ENCODE data around the gene F2RL1. TPM values are rescaled to one million over a fixed set of nuclear protein-coding genes. Genes with fewer than 3 reads are reported as not detected.
"Not testable (repeated sequence)": the region's sequence is repeated elsewhere in the genome, so short reads cannot be mapped to it uniquely, and the experiment has no call there.

Gene F2RL1
- total RNA-seq, 1 donor from 2014 or later, result 25.5 TPM

DNA sequence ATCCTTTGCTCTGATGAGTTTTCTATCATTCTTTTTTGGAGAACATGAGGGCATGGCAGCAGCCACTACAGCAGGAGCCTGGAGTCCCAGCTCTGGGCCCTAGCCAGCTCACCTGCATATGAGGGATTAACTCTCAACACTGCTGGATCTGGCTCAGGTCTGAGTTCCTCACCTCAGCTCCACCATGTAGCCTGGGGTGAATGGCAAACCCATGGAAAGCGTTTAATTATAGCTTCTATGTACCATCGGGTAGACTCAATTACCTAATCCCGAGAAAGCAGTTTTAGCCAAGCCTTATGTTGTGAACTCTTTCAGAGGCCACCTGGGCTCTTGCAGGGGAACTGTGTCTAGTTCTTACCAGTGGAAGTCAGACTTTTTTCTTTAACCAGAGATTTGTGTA, 27.1 kb downstream of the F2RL1 start:
- H3K27me3 ChIP-seq (ENCODE audit: control insufficient read depth, insufficient read depth, low read length), result no peaks in the 10 kb centered on the region
- H3K36me3 ChIP-seq (ENCODE audit: control insufficient read depth, insufficient read depth, low read length), result no peaks in the 10 kb centered on the region
- TF ChIP-seq, protein P1, sequence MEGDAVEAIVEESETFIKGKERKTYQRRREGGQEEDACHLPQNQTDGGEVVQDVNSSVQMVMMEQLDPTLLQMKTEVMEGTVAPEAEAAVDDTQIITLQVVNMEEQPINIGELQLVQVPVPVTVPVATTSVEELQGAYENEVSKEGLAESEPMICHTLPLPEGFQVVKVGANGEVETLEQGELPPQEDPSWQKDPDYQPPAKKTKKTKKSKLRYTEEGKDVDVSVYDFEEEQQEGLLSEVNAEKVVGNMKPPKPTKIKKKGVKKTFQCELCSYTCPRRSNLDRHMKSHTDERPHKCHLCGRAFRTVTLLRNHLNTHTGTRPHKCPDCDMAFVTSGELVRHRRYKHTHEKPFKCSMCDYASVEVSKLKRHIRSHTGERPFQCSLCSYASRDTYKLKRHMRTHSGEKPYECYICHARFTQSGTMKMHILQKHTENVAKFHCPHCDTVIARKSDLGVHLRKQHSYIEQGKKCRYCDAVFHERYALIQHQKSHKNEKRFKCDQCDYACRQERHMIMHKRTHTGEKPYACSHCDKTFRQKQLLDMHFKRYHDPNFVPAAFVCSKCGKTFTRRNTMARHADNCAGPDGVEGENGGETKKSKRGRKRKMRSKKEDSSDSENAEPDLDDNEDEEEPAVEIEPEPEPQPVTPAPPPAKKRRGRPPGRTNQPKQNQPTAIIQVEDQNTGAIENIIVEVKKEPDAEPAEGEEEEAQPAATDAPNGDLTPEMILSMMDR (IDR thresholded peaks at IDR 0.05; ENCODE audit: insufficient read depth, low read length, severe bottlenecking), result no peak
- FAIRE-seq (no peak), DNase-seq (ENCODE audit: low read depth) (no peak)
- H3K4me3 ChIP-seq (ENCODE audit: low read depth, low read length), result no peak overlapping the region

DNA sequence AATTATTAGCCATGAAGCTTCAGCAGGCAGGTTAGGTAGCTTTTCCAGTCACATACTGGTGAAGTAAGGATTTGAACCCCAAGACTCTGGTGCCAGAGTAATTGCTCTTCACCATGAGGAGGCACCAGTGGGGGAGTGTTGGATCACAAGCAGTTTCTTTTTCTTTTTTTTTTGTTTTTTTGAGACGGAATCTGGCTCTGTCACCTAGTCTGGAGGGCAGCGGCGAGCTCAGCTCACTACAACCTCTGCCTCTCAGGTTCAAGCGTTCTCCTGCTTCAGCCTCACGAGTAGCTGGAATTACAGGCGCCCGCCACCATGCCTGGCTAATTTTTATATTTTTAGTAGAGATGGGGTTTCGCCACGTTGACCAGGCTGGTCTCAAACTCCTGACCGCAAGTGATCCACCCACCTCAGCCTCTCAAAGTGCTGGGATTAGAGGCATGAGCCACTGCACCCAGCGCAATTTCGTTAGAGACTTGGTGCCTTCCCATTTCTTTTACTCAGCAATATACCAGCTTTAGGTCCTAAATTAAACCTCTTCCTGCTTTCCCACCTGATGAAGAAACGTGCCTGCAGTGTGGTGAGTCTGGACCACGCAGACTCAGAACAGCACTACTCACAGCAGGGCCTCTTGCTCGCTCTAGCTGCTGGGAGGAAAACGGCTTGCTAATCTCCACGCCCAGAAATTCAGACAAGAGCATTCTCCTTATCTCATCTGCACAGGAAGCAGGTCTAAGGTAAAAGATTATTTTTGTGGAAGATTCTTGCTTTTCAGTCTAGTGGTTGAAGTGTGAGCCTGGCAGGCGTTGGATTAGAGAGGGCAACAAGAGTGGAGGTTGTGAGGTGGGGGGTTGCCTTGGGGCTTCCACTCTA, 30.8 kb downstream of the F2RL1 start, which contains the start of gene S100Z:
S100Z (plus strand) TSS at position 596 of the 873 bp plus-strand sequence. CDS start 25,346 bp downstream, outside the sequence.
- Histone ChIP-seq H3K4me3 (ENCODE audit: low read depth, low read length) (no peak within 1 kb of the TSS), H3K36me3 (ENCODE audit: control insufficient read depth, insufficient read depth, low read length) (no peaks in the 10 kb centered on the region), H3K27me3 (ENCODE audit: control insufficient read depth, insufficient read depth, low read length) (no peaks in the 10 kb centered on the region)
- no peak for FAIRE-seq
- TF ChIP-seq, protein P1 (IDR thresholded peaks at IDR 0.05; ENCODE audit: insufficient read depth, low read length, severe bottlenecking), result no peak
- no peak for DNase-seq (ENCODE audit: low read depth)

DNA sequence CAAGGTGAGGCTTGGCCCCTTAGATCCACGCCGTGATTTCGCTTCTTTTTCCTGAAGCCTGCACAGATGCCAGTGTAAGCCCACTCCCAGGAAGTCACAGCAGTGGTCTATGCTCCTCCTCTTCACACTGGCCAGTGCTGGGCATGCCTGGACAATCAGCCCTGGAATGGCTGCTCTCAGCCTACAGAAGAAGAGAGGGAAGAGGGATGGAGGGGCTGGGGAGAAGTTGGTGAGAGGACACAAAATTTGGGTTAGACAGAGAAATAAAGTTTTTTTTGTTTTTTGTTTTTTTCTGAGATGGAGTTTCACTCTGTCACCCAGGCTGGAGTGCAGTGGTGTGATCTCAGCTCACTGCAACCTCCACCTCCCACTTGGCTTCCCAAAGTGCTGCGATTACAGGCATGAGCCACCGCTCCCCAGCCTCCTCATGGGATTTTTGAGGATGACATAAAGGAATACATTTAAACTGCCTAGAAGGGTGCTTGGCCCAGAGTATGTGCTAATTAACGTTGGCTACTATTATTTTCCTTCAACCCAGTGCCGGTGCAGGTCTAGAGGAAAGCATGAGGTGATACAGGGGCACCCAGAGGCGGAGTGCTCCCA, 31.8 kb downstream of the F2RL1 start:
- TF ChIP-seq, protein P1 (IDR thresholded peaks at IDR 0.05; ENCODE audit: insufficient read depth, low read length, severe bottlenecking), result no peak
- no peak for DNase-seq (ENCODE audit: low read depth)
- Histone ChIP-seq H3K27me3 (ENCODE audit: control insufficient read depth, insufficient read depth, low read length) (no peaks in the 10 kb centered on the region), H3K4me3 (ENCODE audit: low read depth, low read length) (no peak overlapping the region), H3K36me3 (ENCODE audit: control insufficient read depth, insufficient read depth, low read length) (no peaks in the 10 kb centered on the region)
- FAIRE-seq, result no peak

DNA sequence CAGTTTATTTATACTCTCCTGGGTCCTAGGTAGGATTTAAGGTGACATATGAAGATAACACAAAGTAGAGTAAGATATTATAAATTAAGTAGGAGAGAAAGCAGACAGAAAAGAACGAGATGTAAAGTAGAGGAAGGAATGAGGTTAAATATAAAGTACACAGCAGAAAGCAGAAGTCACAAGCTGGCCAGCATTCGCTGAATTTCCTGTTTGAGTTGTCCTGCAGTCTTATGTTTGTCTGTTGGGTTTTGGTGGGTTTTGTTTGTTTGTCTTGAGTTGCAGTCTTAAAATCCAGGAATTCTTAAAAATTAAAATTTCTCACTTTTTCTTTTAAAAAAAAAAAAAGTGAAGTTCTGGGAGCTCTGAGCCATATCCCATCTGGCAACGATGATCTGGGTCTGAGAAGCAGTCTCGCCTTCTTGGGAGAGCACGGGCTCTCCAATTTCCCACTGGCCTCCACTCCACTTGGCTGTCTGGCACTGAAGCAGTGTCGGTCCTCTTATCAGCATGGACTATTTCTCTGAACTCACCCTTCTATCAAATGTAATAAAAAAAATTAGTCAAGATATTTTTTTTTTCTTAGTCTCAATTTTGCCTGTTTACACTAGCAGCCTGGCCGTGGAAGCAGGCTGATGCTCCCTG, 33.0 kb downstream of the F2RL1 start:
- no peaks in the 10 kb centered on the region for H3K36me3 ChIP-seq (ENCODE audit: control insufficient read depth, insufficient read depth, low read length)

DNA sequence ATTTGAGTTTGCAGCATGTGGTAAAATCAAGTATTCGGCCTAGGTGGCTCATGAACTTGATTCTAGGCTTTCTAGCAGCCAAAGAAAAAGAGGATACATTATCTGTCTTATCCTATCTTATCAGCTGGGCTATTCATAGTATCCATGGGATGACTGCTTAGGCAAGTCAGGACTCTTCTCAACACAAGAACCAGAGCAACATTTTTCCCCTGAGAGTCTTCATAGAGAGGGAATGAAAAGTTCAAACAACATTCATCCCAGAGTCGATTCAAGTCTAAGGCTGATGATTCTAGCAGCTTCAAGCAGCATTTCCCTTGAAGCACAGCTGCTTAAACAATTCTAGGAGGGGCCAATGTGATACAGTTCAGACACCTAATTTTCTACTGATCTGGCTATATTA, 33.9 kb downstream of the F2RL1 start:
- TF ChIP-seq, protein P1 (IDR thresholded peaks at IDR 0.05; ENCODE audit: insufficient read depth, low read length, severe bottlenecking), result no peak
- no peaks in the 10 kb centered on the region for H3K36me3 ChIP-seq (ENCODE audit: control insufficient read depth, insufficient read depth, low read length)
- DNase-seq (ENCODE audit: low read depth), result no peak
- no peak for FAIRE-seq
- no peaks in the 10 kb centered on the region for H3K27me3 ChIP-seq (ENCODE audit: control insufficient read depth, insufficient read depth, low read length)
- no peak overlapping the region for H3K4me3 ChIP-seq (ENCODE audit: low read depth, low read length)

More for the DNA sequence above, 33.0 kb downstream of the F2RL1 start:
- Histone ChIP-seq H3K4me3 (ENCODE audit: low read depth, low read length) (no peak overlapping the region), H3K27me3 (ENCODE audit: control insufficient read depth, insufficient read depth, low read length) (no peaks in the 10 kb centered on the region)
- DNase-seq (ENCODE audit: low read depth) (no peak), FAIRE-seq (no peak)
- TF ChIP-seq, protein P1 (IDR thresholded peaks at IDR 0.05; ENCODE audit: insufficient read depth, low read length, severe bottlenecking), result no peak

DNA sequence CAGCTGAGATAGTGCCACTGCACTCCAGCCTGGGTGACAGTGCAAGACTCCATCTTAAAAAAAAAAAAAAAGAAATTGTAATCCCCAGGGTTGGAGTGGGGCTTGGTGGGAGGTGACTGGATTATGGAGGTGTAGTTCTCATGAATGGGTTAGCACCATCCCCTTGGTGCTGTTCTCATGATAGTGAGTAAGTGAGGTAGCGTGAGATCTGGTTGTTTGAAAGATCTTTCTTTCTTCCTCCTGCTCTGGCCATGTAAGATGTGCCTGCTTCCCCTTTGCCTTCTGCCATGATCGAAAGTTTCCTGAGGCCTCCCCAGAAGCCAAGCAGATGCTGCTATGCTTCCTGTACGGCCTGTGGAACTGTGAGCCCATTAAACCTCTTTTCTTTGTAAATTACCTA, 34.9 kb downstream of the F2RL1 start:
- not testable (repeated sequence) for FAIRE-seq; H3K27me3 ChIP-seq (ENCODE audit: control insufficient read depth, insufficient read depth, low read length); DNase-seq (ENCODE audit: low read depth); H3K4me3 ChIP-seq (ENCODE audit: low read depth, low read length); H3K36me3 ChIP-seq (ENCODE audit: control insufficient read depth, insufficient read depth, low read length)
